Measurements from ENCODE around the gene SNX4.
"Not testable (repeated sequence)": the region's sequence is repeated elsewhere in the genome, so short reads cannot be mapped to it uniquely, and the experiment has no call there.

SNX4 gene

GRCh38 chr3:125519678-125520562 is at the start of gene SNX4:
TSS of gene SNX4 (minus strand) at chr3:125520202. CDS start at chr3:125520172, 30 bp downstream.
- DNase-seq, result peak; percentile 87

- DNase-seq, result no peak
Observed at GRCh38 chr3:125556314-125556713, 36.3 kb upstream of the SNX4 start.

GRCh38 chr3:125552401-125552800 is 32.4 kb upstream of the SNX4 start:
- DNase-seq, result no peak

GRCh38 chr3:125528920-125529319 is 8.9 kb upstream of the SNX4 start:
- no peak for DNase-seq

GRCh38 chr3:125525153-125525552 is 5.2 kb upstream of the SNX4 start:
- no peak for DNase-seq

- not testable (repeated sequence) for DNase-seq
Observed at GRCh38 chr3:125520563-125520919, 539 bp upstream of the SNX4 start.

GRCh38 chr3:125515421-125515820 is 4.6 kb downstream of the SNX4 start:
- DNase-seq, result no peak

- DNase-seq, result no peak
Observed at GRCh38 chr3:125513490-125514115, 6.4 kb downstream of the SNX4 start.

- peak; percentile 39 for DNase-seq
Observed at GRCh38 chr3:125512135-125512920, 7.7 kb downstream of the SNX4 start.

- no peak for DNase-seq
Observed at GRCh38 chr3:125511420-125512118, 8.4 kb downstream of the SNX4 start.

- DNase-seq, result no peak
Observed at GRCh38 chr3:125507128-125507527, 12.9 kb downstream of the SNX4 start.

GRCh38 chr3:125498630-125499029 is 21.4 kb downstream of the SNX4 start:
- DNase-seq, result no peak

GRCh38 chr3:125496701-125497100 is 23.3 kb downstream of the SNX4 start:
- DNase-seq, result no peak

GRCh38 chr3:125482406-125482805 is 37.6 kb downstream of the SNX4 start:
- no peak for DNase-seq

GRCh38 chr3:125481786-125482185 is 38.2 kb downstream of the SNX4 start:
- DNase-seq, result no peak

GRCh38 chr3:125481375-125481759 is 38.6 kb downstream of the SNX4 start:
- not testable (repeated sequence) for DNase-seq

- no peak for DNase-seq
Observed at GRCh38 chr3:125480656-125481374, 39.2 kb downstream of the SNX4 start.

GRCh38 chr3:125479091-125479490 is 40.9 kb downstream of the SNX4 start:
- DNase-seq, result no peak

GRCh38 chr3:125478326-125478725 is 41.7 kb downstream of the SNX4 start:
- no peak for DNase-seq

GRCh38 chr3:125477701-125478100 is 42.3 kb downstream of the SNX4 start:
- no peak for DNase-seq

- DNase-seq, result no peak
Observed at GRCh38 chr3:125470671-125471070, 49.3 kb downstream of the SNX4 start.

- DNase-seq, result no peak
Observed at GRCh38 chr3:125462722-125463299, 57.2 kb downstream of the SNX4 start.
